CD4-positive, alpha-beta T cell treated with Interleukin-1 beta for 1 hour (primary cell): ENCODE results near the gene N4BP2.
"Not testable (repeated sequence)": the region's sequence is repeated elsewhere in the genome, so short reads cannot be mapped to it uniquely, and the experiment has no call there.

Experiments used
- DNase-seq, 2 donors: peaks; one replicate each; pipeline ENCODE4 v3.0.0-alpha.2; 2020 to 2022

Gene N4BP2

DNA sequence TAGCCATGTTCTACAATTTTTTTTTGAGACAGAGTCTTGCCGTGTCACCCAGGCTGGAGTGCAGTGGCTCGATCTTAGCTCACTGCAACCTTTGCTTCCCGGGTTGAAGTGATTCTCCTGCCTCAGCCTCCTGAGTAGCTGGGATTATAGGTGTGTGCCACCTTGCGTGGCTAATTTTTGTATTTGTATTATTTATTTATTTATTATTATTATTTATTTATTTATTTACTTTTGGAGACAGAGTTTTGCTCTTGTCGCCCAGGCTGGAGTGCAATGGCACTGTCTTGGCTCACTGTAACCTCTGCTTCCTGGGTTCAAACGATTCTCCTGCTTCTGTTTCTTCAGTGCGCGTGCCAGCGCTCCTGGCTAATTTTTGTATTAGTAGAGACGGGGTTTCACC, 36.8 kb downstream of the N4BP2 start:
- DNase-seq = not testable (repeated sequence)

DNA sequence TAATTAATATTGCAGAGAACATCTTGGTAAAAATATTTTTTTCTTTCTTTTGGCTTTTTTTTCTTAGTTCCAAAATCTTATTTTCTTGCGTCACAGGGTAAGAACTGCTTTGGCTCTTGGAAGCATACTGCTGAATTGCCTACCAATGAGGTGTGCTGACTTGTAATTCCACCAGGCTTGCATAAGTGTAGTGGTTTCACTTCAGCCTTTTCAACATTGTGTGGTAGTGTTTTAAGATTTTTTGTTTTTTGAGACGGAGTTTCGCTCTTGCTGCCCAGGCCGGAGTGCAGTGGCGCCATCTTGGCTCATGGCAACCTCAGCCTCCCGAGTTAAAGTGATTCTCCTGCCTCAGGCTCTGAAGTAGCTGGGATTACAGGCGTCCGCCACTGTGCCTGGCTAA, 42.4 kb downstream of the N4BP2 start:
- no peak for DNase-seq

DNA sequence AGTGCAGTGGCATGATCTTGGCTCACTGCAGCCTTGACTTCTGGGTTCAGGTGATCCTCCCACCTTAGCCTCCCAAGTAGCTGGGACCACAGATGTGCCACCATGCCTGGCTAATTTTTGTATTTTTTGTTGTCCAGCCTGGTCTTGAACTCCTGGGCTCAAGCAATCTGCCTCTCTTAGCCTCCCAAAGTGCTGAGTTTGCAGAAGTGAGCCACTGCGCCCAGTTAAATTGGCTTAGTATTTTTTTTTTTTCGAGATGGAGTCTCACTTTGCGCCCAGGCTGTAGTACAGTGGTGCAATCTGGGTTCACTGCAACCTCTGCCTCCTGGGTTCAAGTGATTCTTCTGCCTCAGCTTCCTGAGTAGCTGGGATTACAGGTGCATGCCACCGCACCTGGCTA, 50.5 kb downstream of the N4BP2 start:
- not testable (repeated sequence) for DNase-seq

DNA sequence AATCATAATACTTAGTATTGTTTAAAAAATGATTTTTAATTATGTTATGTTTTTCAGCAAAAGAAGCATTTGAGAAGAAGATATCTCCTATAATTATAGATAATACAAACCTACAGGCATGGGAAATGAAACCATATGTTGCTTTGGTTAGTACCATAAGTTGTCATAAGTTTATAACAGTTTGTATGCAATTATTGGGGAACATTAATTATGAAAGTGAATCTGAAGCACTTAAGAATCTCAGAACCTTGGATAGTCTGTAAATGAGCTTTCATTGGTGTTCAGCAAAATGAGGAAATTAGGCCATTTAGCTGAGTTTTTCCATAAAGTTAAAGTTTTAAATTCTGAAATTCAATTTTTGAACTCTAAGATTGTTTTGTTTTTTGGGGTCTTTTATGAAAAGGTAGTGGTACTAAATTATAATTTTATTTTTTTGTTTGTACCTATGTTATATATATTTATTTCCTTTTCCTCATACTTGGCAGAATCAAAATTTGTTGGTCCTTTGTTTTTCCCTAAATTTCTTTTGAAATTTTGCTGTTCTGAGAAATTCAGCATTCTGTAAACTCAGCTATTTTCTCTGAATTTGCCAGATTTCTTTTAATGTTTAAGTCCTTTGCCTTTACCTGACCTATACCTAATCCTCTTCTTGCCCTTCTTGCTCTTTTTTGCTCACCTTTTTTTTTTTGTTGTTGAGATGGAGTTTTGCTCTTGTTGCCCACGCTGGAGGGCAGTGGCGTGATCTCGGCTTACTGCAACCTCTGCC, 55.6 kb downstream of the N4BP2 start:
- DNase-seq = no peak

DNA sequence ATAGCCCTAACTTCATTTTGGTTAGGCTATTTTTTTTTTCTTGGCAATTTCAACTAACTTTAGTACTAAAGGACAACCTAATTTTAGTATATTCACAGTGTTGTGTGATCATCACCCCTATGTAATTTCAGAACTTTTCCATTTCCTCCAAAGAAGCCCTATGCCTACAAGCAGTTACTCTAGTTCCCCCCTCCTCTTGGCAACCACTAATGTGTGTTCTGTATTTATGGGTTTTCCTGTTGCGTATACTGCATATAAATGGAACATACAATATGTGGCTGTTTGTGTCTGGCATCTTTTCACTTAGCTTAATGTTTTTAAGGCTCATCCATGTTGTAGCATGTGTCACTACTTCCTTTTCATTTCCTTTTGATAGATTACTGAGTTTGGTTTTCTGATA, 57.6 kb downstream of the N4BP2 start:
- no peak for DNase-seq

DNA sequence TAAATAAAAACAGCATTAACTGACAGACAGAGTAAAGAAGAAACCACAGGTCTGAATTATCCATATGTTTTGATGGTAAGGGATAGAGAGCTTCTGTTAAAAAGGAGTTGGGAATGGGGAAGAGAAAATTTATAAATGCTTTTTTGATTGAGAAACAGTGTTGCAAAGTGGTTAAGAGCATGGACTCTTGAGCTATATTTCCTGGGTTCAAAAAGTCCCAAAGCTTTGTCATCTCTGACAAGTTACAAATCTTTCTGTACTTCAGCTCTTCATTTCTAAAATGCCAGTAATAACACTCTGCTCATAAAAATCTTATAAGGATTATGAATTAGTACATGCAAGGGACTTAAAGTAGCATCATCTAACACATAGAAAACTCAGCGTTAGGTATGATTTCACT, 62.2 kb downstream of the N4BP2 start:
- no peak for DNase-seq

DNA sequence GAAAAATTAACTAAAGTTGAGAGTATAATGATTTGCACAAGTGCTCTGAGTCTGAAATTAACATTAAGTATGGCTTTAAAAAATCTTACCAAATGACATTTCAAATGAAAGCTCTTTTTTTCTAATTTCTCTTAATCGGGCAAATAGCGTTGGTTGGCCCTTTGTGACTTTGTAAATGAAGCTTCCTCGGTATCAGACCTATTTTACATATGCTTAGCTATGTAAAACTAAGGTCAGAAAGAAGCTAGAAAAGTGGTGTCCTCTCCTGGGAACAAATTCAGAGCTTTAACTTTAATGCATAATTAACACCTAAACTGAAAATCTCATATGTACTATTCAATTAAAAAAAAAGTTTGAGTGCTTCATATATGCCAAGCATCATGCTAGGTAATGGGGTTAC, 62.7 kb downstream of the N4BP2 start:
- DNase-seq = no peak

DNA sequence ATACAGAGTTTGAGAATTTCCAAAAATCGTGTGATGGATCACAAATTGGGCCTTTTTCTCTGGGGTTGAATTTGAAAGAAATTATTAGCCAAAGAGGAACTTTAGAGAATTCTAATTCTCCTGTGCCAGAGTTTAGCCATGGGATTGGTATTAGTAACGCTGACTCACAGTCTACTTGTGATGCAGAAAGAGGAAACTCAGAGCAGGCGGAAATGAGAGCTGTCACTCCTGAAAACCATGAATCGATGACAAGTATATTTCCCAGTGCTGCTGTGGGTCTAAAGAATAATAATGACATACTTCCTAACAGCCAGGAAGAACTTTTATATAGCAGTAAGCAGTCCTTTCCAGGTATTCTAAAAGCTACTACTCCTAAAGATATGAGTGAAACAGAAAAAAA, 64.9 kb downstream of the N4BP2 start:
- peak; percentile 10 to 49 for DNase-seq

DNA sequence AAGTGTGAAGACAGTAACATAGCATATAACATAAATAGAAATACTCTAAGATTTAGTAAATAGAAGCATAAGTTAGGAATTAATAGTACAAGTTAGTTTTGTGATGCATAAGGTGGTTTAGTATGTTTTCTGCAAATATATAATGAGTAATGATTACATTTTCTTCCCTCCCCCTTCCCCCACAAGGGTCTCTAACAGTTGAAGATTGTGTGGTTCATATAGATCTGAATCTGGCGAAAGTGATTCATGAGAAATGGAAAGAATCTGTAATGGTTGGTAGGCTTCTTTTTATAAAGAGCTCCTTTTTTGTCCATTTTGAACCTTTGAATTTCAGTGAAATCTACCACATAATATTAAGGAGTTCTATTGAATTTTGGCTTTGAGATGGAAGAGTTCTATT, 66.3 kb downstream of the N4BP2 start:
- no peak for DNase-seq

DNA sequence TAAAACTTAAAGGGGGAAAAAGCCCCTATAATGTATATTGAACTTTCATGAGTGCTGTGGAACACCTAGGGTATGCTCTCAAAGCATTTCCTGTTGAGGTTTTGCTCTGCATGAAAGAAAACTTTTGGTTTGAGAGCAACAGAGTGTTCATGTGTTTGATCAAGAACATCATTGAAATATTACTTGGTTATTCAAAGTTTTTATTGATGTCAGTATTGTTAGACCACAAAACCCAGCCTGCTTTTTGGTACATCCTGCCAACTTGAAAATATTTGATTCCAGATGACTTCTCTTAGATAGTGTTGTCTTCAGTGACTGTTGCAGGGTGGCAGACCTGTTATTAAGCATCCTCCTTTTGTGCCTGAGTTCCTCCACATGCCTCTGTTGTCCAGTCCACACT, 68.0 kb downstream of the N4BP2 start:
- DNase-seq = peak in 1 of 2 donors; percentile 34

DNA sequence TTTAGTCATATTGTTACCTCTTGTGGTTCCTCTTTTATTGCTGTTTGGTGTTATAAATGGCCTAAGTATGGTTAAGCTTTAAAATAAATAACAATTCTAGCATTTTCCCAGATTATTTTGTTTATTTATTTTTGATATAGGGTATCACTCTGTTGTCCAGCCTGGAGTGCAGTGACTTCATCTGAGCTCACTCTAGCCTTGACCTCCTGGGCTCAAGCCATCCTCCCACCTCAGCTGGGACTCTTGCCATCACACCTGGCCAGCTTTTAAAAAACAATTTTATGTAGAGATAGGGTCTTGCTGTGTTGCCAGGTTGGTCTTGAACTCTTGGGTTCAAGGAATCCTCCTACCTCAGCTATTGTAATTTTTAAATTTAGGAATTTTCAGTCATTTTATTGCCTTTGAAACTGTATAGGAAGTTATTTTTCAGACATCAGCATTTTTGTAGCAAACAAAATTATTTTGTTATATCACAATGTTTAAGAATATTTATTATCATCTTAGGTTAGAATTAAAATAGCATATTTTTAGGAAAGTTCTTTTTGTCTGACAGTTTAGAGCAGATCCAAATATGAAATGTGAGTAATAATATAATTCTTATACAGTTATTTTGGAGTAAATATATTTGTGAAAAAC, 73.9 kb downstream of the N4BP2 start:
- DNase-seq = no peak

DNA sequence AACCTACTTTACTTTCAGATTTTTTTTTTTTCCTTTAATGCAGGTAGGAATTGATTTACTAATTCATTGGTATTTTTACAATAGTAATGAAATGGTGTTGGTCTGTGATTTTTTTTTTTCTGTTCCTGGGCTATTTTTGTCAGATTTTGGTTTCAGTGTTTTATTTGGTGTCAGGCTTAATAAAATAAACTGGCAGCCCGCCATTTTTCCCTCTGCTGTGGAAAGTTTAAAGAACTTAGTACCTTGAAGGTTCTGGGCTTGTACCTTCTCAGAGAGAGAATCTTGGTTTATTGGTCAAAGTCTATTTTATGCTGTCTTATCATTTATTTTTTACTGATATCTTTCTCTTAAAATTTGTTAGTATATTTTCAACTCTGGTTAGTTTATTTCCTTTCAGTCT, 76.2 kb downstream of the N4BP2 start:
- no peak for DNase-seq

DNA sequence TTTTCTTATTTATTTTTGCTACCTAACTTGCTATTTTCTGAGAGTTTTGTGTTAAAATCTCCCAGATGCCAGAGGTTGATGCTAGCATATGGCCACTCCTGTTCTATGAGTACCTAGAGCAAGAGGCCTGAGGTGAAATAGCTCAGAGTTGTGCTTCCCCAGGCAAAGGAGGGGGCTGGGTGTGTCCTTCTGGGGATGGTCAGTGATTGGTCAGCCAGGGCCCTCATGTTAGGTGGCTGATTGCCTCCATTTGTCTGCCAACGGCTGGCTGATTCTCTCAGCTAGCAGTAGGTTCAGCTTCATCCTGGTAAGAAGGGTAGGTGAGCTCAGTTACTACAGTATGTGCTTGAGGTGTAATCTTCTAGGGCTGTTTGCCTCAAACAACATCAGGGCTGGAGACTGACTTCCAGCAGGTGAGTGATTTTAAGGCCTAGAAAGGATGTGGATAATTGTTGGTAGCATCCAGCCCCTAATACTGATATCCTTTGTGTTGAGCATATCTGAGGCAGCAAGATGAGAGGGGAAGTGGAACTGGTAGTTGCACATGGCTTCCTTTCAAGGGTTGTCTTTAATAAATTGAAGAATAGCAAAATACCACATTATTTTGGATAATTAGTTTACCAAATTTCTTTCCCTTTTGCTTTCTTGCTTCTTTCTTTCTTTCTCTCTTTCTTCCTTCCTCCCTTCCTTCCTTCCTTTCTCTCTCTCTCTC, 77.7 kb downstream of the N4BP2 start:
- DNase-seq = no peak

DNA sequence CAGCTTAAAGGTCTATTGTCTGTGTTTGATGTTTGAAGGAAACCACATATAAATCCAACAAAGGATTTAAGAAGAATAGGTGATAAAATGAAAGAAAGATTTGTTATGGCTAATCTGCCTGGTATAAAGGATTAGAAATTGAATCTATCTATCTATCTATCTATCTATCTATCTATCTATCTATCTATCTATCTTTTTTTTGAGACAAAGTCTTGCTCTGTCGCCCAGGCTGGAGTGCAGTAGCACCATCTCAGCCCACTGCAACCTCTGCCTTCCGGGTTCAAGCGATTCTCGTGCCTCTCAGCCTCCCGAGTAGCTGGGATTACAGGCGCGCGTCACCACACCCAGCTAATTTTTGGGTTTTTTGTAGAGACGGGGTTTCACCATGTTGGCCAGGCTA, 79.6 kb downstream of the N4BP2 start:
- not testable (repeated sequence) for DNase-seq

DNA sequence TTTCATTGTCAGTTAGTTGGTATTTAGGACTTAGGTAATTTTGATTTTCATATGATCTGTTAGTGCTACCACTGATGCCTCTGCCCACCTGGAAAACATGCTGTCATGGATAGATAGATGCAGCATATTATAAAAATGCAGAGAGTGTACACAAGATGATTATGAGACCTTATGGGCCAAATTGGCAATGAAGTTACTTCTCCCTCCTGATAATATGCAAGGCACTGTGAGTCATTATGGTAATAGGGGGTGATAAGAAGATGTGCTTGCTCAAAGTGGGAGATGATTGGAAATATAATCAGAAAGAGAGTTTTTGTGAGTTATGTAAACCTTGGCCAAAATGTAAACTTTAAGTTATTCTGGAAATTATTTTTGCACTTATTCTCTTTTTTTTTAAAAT, 83.5 kb downstream of the N4BP2 start:
- no peak for DNase-seq

DNA sequence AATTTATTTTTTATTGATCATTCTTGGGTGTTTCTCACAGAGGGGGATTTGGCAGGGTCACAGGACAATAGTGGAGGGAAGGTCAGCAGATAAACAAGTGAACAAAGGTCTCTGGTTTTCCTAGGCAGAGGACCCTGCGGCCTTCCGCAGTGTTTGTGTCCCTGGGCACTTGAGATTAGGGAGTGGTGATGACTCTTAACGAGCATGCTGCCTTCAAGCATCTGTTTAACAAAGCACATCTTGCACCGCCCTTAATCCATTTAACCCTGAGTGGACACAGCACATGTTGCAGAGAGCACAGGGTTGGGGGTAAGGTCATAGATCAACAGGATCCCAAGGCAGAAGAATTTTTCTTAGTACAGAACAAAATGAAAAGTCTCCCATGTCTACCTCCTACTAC, 83.9 kb downstream of the N4BP2 start:
- not testable (repeated sequence) for DNase-seq

DNA sequence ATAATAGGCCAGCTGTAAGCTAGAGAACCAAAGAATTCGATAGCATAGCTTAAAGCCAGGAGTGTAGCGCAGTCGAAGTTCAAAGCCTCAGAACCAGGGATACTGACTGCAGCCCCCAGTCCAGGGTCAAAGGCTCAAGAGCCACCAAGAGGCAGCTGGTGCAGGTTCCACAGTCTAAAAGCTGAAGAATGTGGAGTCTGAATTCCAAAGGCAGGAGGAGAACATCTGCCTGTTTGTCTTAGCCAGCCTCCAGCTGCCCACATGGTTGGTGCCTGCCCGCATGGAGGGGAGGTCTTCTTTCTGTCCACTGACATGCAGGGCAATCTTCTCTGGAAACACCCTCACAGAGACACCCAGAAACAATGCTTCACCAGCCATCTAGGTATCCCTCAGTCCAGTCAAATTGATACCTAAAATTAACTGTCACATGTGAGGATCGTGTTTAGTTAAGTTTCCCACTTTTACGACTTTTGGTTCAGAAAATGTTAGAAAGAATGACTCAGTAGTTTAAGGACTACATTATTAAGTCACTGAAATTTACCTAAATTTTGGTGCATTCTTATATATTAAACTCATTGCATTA, 87.4 kb downstream of the N4BP2 start:
- DNase-seq = no peak

DNA sequence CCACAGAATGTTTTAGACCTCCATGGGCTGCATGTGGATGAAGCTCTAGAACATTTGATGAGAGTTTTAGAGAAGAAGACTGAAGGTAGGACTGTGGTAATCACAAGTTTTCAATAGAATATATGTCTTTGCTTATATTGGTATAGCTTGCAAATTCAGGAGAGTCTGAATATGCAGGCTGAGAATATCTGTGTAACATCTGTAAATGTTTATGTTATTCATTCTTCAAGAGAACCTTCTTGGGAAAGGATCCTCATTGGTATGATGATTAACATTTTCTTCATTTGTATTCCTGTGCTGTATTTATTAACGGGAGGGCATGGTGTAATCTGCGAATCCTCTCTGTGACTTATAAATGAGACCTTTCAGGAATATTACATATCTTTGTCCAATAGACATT, 88.1 kb downstream of the N4BP2 start:
- DNase-seq = no peak

DNA sequence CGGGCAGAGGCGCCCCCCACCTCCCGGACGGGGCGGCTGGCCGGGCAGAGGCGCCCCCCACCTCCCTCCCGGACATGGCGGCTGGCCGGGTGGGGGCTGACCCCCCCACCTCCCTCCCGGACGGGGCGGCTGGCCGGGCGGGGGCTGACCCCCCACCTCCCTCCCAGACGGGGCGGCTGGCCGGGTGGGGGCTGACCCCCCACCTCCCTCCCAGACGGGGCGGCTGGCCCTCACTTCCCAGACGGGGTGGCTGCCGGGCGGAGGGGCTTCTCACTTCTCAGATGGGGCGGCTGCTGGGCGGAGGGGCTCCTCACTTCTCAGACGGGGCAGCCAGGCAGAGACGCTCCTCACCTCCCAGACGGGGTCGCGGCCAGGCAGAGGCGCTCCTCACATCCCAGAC, 90.8 kb downstream of the N4BP2 start:
- DNase-seq = not testable (repeated sequence)

DNA sequence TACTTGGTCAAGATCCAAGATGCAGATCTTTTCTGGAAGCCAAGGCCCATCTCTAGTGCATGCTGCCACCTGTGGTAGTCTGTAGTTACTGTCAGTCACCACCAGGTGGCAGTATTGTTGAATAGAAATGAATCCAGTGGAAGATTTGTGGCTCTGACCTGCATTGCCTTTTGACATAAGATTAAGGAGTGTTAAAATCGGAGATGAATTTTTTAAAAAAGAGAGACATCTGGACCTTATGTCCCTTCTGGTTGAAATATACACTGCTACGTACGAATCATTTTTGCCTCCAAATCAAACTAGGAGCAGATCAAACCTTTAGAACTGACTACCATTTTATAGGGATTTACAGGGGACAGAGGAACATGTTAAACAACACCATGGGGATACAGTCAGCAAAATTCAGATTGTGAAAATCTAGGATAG, 93.3 kb downstream of the N4BP2 start:
- peak; percentile 79 to 87 for DNase-seq

DNA sequence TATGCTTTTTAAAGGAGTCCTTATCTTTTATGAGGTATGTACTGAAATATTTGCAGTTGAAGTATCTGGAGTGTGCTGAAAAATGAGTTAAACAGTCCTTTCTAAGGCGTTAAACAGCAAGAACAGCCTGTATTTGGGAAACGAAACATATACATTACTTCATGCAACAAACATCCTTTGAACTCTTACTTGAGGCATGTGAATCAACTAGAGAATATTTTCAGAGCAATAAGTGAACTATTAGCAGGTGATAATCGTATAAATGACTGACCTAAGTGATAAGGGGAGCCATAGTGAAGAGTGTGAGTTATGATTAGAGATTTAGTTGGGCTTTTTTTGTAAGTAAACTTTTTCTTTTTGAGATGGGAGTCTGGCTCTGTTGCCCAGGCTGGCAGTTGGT, 94.3 kb downstream of the N4BP2 start:
- no peak for DNase-seq

DNA sequence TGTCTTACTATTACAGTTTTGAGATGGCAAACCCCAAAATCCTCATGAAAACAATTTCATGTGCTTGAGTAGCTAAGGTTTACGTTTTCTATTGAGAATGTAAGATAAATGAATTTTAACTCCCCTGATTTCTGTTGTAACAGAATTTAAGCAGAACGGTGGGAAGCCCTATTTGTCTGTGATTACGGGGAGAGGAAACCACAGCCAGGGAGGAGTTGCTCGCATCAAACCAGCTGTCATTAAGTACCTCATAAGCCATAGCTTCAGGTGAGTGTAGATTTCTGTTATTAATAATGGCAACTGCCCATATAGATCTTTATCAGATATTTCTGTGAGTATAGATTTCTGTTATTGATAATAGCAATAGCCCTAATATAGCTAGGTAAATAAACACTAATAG, 96.0 kb downstream of the N4BP2 start:
- peak; percentile 34 to 46 for DNase-seq

DNA sequence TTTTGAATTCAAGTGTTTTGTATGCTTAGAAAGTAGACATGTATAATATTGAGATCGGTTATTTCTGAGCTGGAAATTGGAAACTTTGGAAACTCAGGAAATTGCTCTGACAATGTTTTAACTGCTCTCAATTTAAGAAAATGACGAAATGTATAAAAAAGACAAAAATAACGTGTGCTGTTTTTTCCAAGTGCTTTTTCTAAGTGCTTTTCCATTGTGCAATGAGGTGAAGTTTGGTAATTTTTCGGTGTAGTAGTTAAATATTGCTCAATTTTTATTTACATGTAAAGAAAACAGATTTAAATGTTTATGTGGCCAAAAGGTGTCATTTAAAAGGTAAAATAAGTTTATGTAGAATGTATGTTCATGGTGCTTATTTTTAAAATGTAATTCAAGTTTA, 100.8 kb downstream of the N4BP2 start:
- no peak for DNase-seq

DNA sequence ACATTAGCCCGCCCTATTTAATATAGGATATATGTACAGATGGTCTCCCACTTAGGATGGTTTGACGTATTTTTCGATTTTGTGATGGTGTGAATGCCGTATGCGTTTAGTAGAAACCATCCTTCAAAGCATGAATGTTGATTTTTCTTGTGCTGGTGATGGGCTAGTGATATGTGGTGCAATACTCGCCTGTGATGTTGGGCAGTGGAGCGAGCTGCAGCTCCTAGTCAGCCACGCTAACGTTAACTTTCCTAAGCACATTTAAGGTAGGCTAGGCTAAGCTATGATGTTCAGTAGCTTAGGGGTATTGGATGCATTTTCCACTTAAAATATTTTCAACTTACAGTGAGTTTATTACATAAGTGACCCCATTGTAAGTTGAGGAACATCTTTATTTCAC, 103.6 kb downstream of the N4BP2 start:
- no peak for DNase-seq
